ENCODE data around the gene MRTFA. TPM values are rescaled to one million over a fixed set of nuclear protein-coding genes. Genes with fewer than 3 reads are reported as not detected.
"Not testable (repeated sequence)": the region's sequence is repeated elsewhere in the genome, so short reads cannot be mapped to it uniquely, and the experiment has no call there.

Gene MRTFA
- total and polyA plus RNA-seq, 12 donors: 12.3 to 141 (median 41.6) TPM

DNA sequence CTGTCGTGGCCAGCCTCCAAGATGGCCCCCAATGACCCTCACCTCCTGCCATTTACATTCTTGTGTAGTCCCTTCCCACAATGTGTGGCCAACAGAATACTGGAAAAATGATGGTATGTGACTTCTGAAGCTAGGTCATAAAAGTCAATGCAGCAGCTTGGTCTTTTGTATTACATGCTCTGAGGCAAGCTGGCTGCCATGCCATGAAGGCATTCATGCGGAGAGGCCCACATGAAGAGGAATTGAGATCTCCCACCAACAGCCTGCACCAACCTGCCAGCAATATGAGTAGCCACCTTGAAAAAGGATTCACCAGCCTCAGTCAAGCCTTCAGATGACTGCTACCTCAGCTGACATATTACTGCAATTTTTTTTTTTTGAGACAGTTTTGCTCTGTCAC lies 4.6 kb downstream of the MRTFA start:
- no peaks in the 10 kb centered on the region for H3K9me3 ChIP-seq (replicated peaks in 1 of 3)
- DNase-seq: no peak
- peaks cover 0 to 39% of the 10 kb centered on the region in 2 donors for H3K4me1 ChIP-seq (replicated peaks in 1 of 2)
- H3K4me3 ChIP-seq: no peak overlapping the region
- H3K36me3 ChIP-seq (replicated peaks in 1 of 2): no peaks in the 10 kb centered on the region
- intact Hi-C loops (cut with DNase I): no loop called here
- no peak for TF ChIP-seq POLR2A (IDR thresholded peaks at IDR 0.05)
- TF ChIP-seq, protein P1, sequence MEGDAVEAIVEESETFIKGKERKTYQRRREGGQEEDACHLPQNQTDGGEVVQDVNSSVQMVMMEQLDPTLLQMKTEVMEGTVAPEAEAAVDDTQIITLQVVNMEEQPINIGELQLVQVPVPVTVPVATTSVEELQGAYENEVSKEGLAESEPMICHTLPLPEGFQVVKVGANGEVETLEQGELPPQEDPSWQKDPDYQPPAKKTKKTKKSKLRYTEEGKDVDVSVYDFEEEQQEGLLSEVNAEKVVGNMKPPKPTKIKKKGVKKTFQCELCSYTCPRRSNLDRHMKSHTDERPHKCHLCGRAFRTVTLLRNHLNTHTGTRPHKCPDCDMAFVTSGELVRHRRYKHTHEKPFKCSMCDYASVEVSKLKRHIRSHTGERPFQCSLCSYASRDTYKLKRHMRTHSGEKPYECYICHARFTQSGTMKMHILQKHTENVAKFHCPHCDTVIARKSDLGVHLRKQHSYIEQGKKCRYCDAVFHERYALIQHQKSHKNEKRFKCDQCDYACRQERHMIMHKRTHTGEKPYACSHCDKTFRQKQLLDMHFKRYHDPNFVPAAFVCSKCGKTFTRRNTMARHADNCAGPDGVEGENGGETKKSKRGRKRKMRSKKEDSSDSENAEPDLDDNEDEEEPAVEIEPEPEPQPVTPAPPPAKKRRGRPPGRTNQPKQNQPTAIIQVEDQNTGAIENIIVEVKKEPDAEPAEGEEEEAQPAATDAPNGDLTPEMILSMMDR (IDR thresholded peaks at IDR 0.05): no peak
- WGBS, 4 donors: 90 to 98% (median 95%) methylated on average over 2 of the region's 2 CpGs
- no peaks in the 10 kb centered on the region for H3K27me3 ChIP-seq
- no peak overlapping the region for H3K27ac ChIP-seq

DNA sequence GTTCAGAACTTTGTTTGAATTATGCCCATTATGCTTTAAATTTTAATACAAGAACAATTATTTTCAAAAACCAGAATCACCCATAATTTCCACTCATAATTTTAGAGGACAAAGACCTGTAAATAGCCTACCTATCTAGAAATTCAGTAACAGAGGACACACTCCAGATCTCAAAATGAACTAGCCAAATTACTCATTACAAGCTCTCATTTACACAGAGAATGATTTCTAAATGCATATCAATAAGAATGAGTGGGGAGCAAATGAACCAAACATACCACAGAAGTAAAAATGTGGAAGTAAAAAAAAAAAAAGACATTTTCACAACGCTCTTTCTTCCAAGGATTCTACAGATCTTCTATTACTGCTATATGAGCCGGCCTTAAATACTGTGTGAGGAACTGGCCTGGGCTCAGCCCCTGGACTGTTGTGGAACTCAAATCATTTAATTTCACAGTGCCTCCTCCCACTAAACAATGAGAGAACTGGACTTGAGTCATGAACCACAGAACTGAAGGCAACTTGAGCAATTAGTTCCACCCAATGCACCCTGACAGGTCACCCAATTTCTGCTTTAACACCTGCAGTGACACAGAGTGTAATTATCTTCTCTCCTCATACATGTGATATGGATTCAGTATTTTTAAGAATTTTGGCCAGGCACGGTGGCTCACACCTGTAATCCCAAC lies 8.0 kb downstream of the MRTFA start:
- Histone ChIP-seq H3K4me1 (replicated peaks in 1 of 2) (peaks cover 0 to 30% of the 10 kb centered on the region in 2 donors), H3K27me3 (no peaks in the 10 kb centered on the region), H3K9me3 (replicated peaks in 1 of 3) (no peaks in the 10 kb centered on the region), H3K4me3 (no peak overlapping the region), H3K27ac (peak overlapping the region in 1 of 5 donors; percentile 20), H3K36me3 (replicated peaks in 1 of 2) (no peaks in the 10 kb centered on the region)
- 82 to 88% (median 83%) methylated on average over 3 of the region's 3 CpGs for WGBS, 4 donors
- TF ChIP-seq, protein P1 (IDR thresholded peaks at IDR 0.05): no peak
- DNase-seq: no peak
- intact Hi-C loops (cut with DNase I): no loop called here

DNA sequence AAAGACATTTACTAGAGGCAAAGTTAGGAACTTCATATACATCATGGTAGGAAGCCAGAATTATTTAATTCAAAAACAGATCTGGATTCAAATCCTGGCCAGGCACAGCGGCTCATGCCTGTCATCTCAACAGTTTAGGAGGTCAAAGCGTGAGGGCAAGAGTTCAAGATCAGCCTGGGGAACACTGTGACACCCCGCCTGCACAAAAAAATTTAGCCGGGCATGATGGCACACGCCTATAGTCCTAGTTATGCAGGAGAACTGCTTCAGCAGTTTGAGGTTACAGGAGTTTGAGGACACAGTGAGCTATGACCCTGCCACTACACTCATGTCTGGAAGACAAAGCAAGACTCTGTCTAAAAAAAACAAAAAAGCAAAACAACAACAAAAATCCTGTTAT lies 8.9 kb downstream of the MRTFA start:
- Histone ChIP-seq H3K27me3 (no peaks in the 10 kb centered on the region), H3K27ac (no peak overlapping the region)
- intact Hi-C loops (cut with DNase I): no loop called here

DNA sequence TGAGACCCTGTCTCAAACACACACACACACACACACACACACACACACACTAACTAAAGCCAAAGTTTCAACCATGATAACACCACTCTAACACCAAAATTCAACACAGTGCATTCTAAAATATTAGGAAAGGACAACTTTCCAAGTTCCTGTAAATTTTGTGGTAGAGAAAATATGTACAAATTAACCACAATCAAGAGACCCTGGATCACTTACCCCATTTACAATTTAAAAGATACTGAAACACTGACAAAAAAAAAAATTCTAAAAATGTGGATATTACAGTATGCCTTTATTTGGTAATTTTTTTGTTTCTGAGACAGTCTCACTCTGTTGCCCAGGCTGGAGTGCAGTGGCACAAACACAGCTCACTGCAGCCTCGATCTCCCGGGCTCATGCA lies 9.7 kb downstream of the MRTFA start:
- TF ChIP-seq, protein P1 (IDR thresholded peaks at IDR 0.05): no peak
- no peak for TF ChIP-seq POLR2A (IDR thresholded peaks at IDR 0.05)
- H3K27me3 ChIP-seq: no peaks in the 10 kb centered on the region
- intact Hi-C loops (cut with DNase I): no loop called here
- H3K36me3 ChIP-seq (replicated peaks in 1 of 2): no peaks in the 10 kb centered on the region
- 83 to 98% (median 93%) methylated on average over 2 of the region's 2 CpGs for WGBS, 4 donors
- no peak overlapping the region for H3K4me3 ChIP-seq
- no peak for DNase-seq
- H3K4me1 ChIP-seq (replicated peaks in 1 of 2): peaks cover 0 to 30% of the 10 kb centered on the region in 2 donors
- no peaks in the 10 kb centered on the region for H3K9me3 ChIP-seq (replicated peaks in 1 of 3)
- no peak overlapping the region for H3K27ac ChIP-seq

More for the DNA sequence above, 8.9 kb downstream of the MRTFA start:
- no peak overlapping the region for H3K4me3 ChIP-seq
- H3K36me3 ChIP-seq (replicated peaks in 1 of 2): no peaks in the 10 kb centered on the region
- H3K4me1 ChIP-seq (replicated peaks in 1 of 2): peaks cover 0 to 30% of the 10 kb centered on the region in 2 donors
- WGBS, 4 donors: 60 to 83% (median 72%) methylated on average over 5 of the region's 5 CpGs
- DNase-seq: no peak
- TF ChIP-seq, protein P1 (IDR thresholded peaks at IDR 0.05): no peak
- TF ChIP-seq POLR2A (IDR thresholded peaks at IDR 0.05): no peak
- H3K9me3 ChIP-seq (replicated peaks in 1 of 3): no peaks in the 10 kb centered on the region

DNA sequence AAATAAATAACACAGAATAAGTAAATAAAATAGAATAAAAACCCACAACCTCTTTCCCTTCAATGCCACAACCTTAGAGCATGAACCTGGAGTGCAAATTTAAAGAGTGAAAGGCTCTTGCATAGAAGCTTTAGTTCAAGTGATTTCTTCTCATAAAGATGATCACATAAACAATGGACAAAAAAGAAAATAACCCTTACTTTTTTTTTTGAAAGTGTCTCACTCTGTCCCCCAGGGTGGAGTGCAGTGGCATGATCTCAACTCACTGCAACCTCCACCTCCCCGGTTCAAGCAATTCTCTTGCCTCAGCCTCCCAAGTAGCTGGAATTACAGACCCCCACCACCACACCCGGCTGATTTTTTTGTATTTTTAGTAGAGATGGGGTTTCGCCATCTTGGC lies 10.7 kb downstream of the MRTFA start:
- H3K36me3 ChIP-seq (replicated peaks in 1 of 2); H3K4me3 ChIP-seq; intact Hi-C loops (cut with DNase I); H3K27ac ChIP-seq; H3K27me3 ChIP-seq; H3K9me3 ChIP-seq (replicated peaks in 1 of 3); DNase-seq: not testable (repeated sequence)
- peaks cover 0 to 30% of the 10 kb centered on the region in 2 donors for H3K4me1 ChIP-seq (replicated peaks in 1 of 2)
- 93 to 100% (median 99%) methylated on average over 3 of the region's 3 CpGs for WGBS, 4 donors

DNA sequence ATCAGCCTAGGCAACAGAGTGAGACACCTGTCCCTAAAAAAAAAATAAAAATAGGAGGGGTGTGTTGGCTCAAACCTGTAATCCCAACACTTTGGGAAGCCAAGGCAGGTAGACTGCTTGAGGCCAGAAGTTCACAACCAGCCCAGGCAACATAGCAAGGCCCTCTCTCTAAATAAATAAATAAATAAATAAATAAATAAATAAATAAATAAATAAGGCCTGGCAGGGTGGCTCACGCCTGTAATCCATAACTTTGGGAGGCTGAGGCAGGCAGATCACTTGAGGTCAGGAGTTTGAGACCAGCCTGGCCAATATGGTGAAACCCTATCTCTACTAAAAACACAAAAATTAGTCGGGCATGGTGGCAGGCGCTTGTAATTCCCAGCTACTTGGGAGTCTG lies 11.2 kb downstream of the MRTFA start:
- H3K27ac ChIP-seq; H3K9me3 ChIP-seq (replicated peaks in 1 of 3); H3K27me3 ChIP-seq; H3K4me3 ChIP-seq; DNase-seq; H3K36me3 ChIP-seq (replicated peaks in 1 of 2); intact Hi-C loops (cut with DNase I): not testable (repeated sequence)
- H3K4me1 ChIP-seq (replicated peaks in 1 of 2): peaks cover 0 to 30% of the 10 kb centered on the region in 2 donors
- WGBS, 4 donors: 96 to 98% (median 97%) methylated on average over 3 of the region's 3 CpGs

Measured in adrenal gland (tissue), 12 donors.